Measurements from ENCODE around the gene TMOD1. TPM values are rescaled to one million over a fixed set of nuclear protein-coding genes. Genes with fewer than 3 reads are reported as not detected.

The TMOD1 gene
- total and polyA plus RNA-seq, 2 experiments from 2014 or later, result 0.69 to 4.5 TPM

DNA sequence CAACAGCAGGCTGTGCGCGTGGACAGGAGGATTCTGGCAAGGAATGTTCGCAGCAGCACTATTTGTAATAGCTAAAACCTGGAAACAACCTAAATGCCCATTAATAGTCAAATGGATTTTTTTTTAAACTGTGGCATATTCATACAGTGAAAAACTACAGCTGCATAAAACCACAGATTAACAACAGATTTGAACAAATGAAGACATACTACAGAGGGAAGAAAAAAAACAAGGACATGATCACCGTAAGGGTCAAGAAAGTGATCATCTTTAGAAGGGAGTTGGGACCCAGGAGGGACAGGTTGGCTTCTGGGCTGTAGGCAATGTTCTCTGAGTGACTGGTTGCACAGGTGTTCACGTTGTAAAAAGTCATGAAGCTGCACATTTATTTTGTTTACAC lies 1.2 kb upstream of the TMOD1 start:
- H3K27me3 ChIP-seq (ENCODE audit: insufficient read depth), result peaks cover 65% of the 10 kb centered on the region
- Mint-ChIP-seq H3K27ac (no peak overlapping the region), H3K27me3 (ENCODE audit: insufficient read depth, low read depth, poor library complexity) (peaks cover 62% of the 10 kb centered on the region), H3K36me3 (ENCODE audit: low read depth) (peaks cover 8% of the 10 kb centered on the region), H3K4me1 (peaks cover 11% of the 10 kb centered on the region), H3K9me3 (peaks cover 10% of the 10 kb centered on the region; the same call in 1 of the 3 replicates), H3K4me3 (peak overlapping the region; percentile 79)
- H3K4me1 ChIP-seq (ENCODE audit: insufficient read depth), result peaks cover 11% of the 10 kb centered on the region
- ATAC-seq, result no peak
- no peaks in the 10 kb centered on the region for H3K36me3 ChIP-seq (ENCODE audit: insufficient read depth)
- H2AFZ ChIP-seq, result no peak overlapping the region
- no peak overlapping the region for H3K4me3 ChIP-seq
- no peaks in the 10 kb centered on the region for H4K20me1 ChIP-seq (replicated peaks; ENCODE audit: insufficient read depth)
- TF ChIP-seq, protein P1, sequence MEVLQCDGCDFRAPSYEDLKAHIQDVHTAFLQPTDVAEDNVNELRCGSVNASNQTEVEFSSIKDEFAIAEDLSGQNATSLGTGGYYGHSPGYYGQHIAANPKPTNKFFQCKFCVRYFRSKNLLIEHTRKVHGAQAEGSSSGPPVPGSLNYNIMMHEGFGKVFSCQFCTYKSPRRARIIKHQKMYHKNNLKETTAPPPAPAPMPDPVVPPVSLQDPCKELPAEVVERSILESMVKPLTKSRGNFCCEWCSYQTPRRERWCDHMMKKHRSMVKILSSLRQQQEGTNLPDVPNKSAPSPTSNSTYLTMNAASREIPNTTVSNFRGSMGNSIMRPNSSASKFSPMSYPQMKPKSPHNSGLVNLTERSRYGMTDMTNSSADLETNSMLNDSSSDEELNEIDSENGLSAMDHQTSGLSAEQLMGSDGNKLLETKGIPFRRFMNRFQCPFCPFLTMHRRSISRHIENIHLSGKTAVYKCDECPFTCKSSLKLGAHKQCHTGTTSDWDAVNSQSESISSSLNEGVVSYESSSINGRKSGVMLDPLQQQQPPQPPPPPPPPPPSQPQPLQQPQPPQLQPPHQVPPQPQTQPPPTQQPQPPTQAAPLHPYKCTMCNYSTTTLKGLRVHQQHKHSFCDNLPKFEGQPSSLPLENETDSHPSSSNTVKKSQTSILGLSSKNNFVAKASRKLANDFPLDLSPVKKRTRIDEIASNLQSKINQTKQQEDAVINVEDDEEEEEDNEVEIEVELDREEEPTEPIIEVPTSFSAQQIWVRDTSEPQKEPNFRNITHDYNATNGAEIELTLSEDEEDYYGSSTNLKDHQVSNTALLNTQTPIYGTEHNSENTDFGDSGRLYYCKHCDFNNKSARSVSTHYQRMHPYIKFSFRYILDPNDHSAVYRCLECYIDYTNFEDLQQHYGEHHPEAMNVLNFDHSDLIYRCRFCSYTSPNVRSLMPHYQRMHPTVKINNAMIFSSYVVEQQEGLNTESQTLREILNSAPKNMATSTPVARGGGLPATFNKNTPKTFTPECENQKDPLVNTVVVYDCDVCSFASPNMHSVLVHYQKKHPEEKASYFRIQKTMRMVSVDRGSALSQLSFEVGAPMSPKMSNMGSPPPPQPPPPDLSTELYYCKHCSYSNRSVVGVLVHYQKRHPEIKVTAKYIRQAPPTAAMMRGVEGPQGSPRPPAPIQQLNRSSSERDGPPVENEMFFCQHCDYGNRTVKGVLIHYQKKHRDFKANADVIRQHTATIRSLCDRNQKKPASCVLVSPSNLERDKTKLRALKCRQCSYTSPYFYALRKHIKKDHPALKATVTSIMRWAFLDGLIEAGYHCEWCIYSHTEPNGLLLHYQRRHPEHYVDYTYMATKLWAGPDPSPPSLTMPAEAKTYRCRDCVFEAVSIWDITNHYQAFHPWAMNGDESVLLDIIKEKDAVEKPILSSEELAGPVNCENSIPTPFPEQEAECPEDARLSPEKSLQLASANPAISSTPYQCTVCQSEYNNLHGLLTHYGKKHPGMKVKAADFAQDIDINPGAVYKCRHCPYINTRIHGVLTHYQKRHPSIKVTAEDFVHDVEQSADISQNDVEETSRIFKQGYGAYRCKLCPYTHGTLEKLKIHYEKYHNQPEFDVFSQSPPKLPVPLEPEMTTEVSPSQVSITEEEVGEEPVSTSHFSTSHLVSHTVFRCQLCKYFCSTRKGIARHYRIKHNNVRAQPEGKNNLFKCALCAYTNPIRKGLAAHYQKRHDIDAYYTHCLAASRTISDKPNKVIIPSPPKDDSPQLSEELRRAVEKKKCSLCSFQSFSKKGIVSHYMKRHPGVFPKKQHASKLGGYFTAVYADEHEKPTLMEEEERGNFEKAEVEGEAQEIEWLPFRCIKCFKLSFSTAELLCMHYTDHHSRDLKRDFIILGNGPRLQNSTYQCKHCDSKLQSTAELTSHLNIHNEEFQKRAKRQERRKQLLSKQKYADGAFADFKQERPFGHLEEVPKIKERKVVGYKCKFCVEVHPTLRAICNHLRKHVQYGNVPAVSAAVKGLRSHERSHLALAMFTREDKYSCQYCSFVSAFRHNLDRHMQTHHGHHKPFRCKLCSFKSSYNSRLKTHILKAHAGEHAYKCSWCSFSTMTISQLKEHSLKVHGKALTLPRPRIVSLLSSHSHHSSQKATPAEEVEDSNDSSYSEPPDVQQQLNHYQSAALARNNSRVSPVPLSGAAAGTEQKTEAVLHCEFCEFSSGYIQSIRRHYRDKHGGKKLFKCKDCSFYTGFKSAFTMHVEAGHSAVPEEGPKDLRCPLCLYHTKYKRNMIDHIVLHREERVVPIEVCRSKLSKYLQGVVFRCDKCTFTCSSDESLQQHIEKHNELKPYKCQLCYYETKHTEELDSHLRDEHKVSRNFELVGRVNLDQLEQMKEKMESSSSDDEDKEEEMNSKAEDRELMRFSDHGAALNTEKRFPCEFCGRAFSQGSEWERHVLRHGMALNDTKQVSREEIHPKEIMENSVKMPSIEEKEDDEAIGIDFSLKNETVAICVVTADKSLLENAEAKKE (CRISPR knock-in tag; IDR thresholded peaks at IDR 0.05), result no peak
- no peak for TF ChIP-seq NANOG (IDR thresholded peaks at IDR 0.05; ENCODE audit: borderline replicate concordance)
- no peak for TF ChIP-seq ZNF114 (CRISPR knock-in tag; IDR thresholded peaks at IDR 0.05)
- no peak for TF ChIP-seq EZH2 (IDR thresholded peaks at IDR 0.05; ENCODE audit: low read depth, unreplicated experiment)
- TF ChIP-seq POLR2AphosphoS5 (IDR thresholded peaks at IDR 0.05; ENCODE audit: low read depth), result no peak
- TF ChIP-seq ZNF331 (CRISPR knock-in tag; IDR thresholded peaks at IDR 0.05; ENCODE audit: low read depth), result no peak
- no peak for TF ChIP-seq CREB1 (CRISPR knock-in tag; IDR thresholded peaks at IDR 0.05; ENCODE audit: low read depth)
- no peak for TF ChIP-seq EZH2phosphoT487 (IDR thresholded peaks at IDR 0.05; ENCODE audit: unreplicated experiment)
- TF ChIP-seq, protein P2, sequence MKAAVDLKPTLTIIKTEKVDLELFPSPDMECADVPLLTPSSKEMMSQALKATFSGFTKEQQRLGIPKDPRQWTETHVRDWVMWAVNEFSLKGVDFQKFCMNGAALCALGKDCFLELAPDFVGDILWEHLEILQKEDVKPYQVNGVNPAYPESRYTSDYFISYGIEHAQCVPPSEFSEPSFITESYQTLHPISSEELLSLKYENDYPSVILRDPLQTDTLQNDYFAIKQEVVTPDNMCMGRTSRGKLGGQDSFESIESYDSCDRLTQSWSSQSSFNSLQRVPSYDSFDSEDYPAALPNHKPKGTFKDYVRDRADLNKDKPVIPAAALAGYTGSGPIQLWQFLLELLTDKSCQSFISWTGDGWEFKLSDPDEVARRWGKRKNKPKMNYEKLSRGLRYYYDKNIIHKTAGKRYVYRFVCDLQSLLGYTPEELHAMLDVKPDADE (IDR thresholded peaks at IDR 0.05), result no peak
- TF ChIP-seq STAT1 (IDR thresholded peaks at IDR 0.05; ENCODE audit: unreplicated experiment), result no peak
- no peaks in the 10 kb centered on the region for H3K79me2 ChIP-seq (replicated peaks; ENCODE audit: insufficient read depth)
- peaks cover 10% of the 10 kb centered on the region for H3K9me2 ChIP-seq (ENCODE audit: insufficient read depth)
- H3K4me2 ChIP-seq, result no peak overlapping the region
- no peaks in the 10 kb centered on the region; the same call in 1 of the 2 replicates for H3F3A ChIP-seq (replicated peaks; ENCODE audit: low read depth)
- no peak for DNase-seq (ENCODE audit: low spot score)
- no peak overlapping the region for H3K27ac ChIP-seq (ENCODE audit: low read depth)

Data from GM23338 (cell line).